ENCODE data around the gene AGBL4. TPM values are rescaled to one million over a fixed set of nuclear protein-coding genes. Genes with fewer than 3 reads are reported as not detected.

The AGBL4 gene
- total RNA-seq, 2 donors from 2014 or later = 0.40 to 5.5 TPM

- Histone ChIP-seq H3K4me3 (ENCODE audit: low read length) (no peak overlapping the region), H3K4me1 (ENCODE audit: control insufficient read depth, insufficient read depth, low read length) (no peaks in the 10 kb centered on the region), H3K9me3 (ENCODE audit: control insufficient read depth, low read length) (no peaks in the 10 kb centered on the region), H3K36me3 (ENCODE audit: control insufficient read depth, insufficient read depth, low read length) (no peaks in the 10 kb centered on the region), H3K27ac (ENCODE audit: low read depth, low read length) (no peak overlapping the region), H3K27me3 (ENCODE audit: control insufficient read depth, insufficient read depth, low read length, poor library complexity, severe bottlenecking) (no peaks in the 10 kb centered on the region), H3K9ac (ENCODE audit: extremely low read depth, low read length, poor library complexity, severe bottlenecking) (no peak overlapping the region)
- TF ChIP-seq, protein P1, sequence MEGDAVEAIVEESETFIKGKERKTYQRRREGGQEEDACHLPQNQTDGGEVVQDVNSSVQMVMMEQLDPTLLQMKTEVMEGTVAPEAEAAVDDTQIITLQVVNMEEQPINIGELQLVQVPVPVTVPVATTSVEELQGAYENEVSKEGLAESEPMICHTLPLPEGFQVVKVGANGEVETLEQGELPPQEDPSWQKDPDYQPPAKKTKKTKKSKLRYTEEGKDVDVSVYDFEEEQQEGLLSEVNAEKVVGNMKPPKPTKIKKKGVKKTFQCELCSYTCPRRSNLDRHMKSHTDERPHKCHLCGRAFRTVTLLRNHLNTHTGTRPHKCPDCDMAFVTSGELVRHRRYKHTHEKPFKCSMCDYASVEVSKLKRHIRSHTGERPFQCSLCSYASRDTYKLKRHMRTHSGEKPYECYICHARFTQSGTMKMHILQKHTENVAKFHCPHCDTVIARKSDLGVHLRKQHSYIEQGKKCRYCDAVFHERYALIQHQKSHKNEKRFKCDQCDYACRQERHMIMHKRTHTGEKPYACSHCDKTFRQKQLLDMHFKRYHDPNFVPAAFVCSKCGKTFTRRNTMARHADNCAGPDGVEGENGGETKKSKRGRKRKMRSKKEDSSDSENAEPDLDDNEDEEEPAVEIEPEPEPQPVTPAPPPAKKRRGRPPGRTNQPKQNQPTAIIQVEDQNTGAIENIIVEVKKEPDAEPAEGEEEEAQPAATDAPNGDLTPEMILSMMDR (conservative IDR thresholded peaks at IDR 0.05) = no peak
- Mint-ChIP-seq H3K4me3 (no peak overlapping the region), H3K4me1 (peaks cover 8% of the 10 kb centered on the region), H3K27me3 (ENCODE audit: insufficient read depth) (peaks cover 2% of the 10 kb centered on the region), H3K9me3 (no peaks in the 10 kb centered on the region), H3K36me3 (ENCODE audit: low read depth) (no peaks in the 10 kb centered on the region), H3K27ac (no peak overlapping the region)
- 86 to 94% methylated on average over 3 to 5 of the region's 5 CpGs for WGBS, 2 experiments (ENCODE audit: insufficient coverage in 1 of 2, insufficient read length in 1 of 2)
- DNase-seq = no peak
Observed at GRCh38 chr1:48686159-48686558, 1337.6 kb downstream of the AGBL4 start.

GRCh38 chr1:48684381-48684780, 1339.4 kb downstream of the AGBL4 start:
- TF ChIP-seq, protein P1 (conservative IDR thresholded peaks at IDR 0.05) = no peak
- DNase-seq = no peak
- H3K4me1 ChIP-seq (ENCODE audit: control insufficient read depth, insufficient read depth, low read length) = no peaks in the 10 kb centered on the region
- no peaks in the 10 kb centered on the region for H3K36me3 ChIP-seq (ENCODE audit: control insufficient read depth, insufficient read depth, low read length)
- Mint-ChIP-seq H3K36me3 (ENCODE audit: low read depth) (no peaks in the 10 kb centered on the region), H3K9me3 (no peaks in the 10 kb centered on the region), H3K27me3 (ENCODE audit: insufficient read depth) (peaks cover 2% of the 10 kb centered on the region), H3K4me3 (no peak overlapping the region), H3K27ac (no peak overlapping the region), H3K4me1 (peaks cover 12% of the 10 kb centered on the region)
- H3K9me3 ChIP-seq (ENCODE audit: control insufficient read depth, low read length) = no peaks in the 10 kb centered on the region
- H3K27ac ChIP-seq (ENCODE audit: low read depth, low read length) = no peak overlapping the region
- no peaks in the 10 kb centered on the region for H3K27me3 ChIP-seq (ENCODE audit: control insufficient read depth, insufficient read depth, low read length, poor library complexity, severe bottlenecking)
- H3K9ac ChIP-seq (ENCODE audit: extremely low read depth, low read length, poor library complexity, severe bottlenecking) = no peak overlapping the region
- no peak overlapping the region for H3K4me3 ChIP-seq (ENCODE audit: low read length)
- whole genome bisulfite sequencing, 2 experiments (ENCODE audit: insufficient coverage in 1 of 2, insufficient read length in 1 of 2) = 88 to 96% methylated on average over 4 of the region's 4 CpGs

DNA sequence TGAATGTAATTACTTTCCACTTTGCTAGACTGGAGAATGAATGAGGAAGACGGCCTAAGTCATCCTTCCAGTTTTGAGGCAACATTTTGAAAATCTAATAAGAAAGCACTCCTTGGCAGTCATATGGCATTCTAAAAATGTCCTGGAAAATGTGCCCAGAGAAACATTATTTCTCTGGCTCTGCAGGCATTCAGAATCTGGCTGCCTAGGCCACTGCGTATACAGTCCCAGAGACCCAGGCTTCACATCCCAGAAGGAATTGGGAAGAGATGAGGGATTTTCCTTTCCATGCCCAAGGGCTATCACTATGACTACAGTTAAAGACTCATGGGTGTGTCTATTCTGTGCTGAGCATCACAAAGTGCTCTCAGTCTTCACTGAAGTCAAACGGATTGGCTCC, 1339.9 kb downstream of the AGBL4 start:
- no peak for DNase-seq
- H3K27ac ChIP-seq (ENCODE audit: low read depth, low read length) = no peak overlapping the region
- H3K27ac Mint-ChIP-seq = no peak overlapping the region
- H3K9ac ChIP-seq (ENCODE audit: extremely low read depth, low read length, poor library complexity, severe bottlenecking) = no peak overlapping the region
- WGBS, 2 experiments (ENCODE audit: insufficient coverage in 1 of 2, insufficient read length in 1 of 2) = 81 to 88% methylated on average over 2 to 3 of the region's 3 CpGs
- H3K27me3 ChIP-seq (ENCODE audit: control insufficient read depth, insufficient read depth, low read length, poor library complexity, severe bottlenecking) = no peaks in the 10 kb centered on the region
- H3K27me3 Mint-ChIP-seq (ENCODE audit: insufficient read depth) = peaks cover 2% of the 10 kb centered on the region
- H3K9me3 Mint-ChIP-seq = no peaks in the 10 kb centered on the region
- no peaks in the 10 kb centered on the region for H3K36me3 Mint-ChIP-seq (ENCODE audit: low read depth)
- peaks cover 12% of the 10 kb centered on the region for H3K4me1 Mint-ChIP-seq
- TF ChIP-seq, protein P1 (conservative IDR thresholded peaks at IDR 0.05) = no peak
- H3K4me3 Mint-ChIP-seq = no peak overlapping the region
- H3K36me3 ChIP-seq (ENCODE audit: control insufficient read depth, insufficient read depth, low read length) = no peaks in the 10 kb centered on the region
- no peak overlapping the region for H3K4me3 ChIP-seq (ENCODE audit: low read length)
- H3K9me3 ChIP-seq (ENCODE audit: control insufficient read depth, low read length) = no peaks in the 10 kb centered on the region
- no peaks in the 10 kb centered on the region for H3K4me1 ChIP-seq (ENCODE audit: control insufficient read depth, insufficient read depth, low read length)
